MM.1S (cell line): ENCODE data around the gene NHLRC1.

Experiments
- DNase-seq: peaks from one replicate; pipeline ENCODE4 v3.0.0-alpha.2; 2015
- H2AFZ ChIP-seq: fragments of 300-600 bp; sonication (generic); 2 replicates; pipeline ENCODE4 v1.6.0; 2016; ENCODE audit warnings: antibody characterized with exemption, low read length
- H3F3A ChIP-seq: fragments of 300-600 bp; sonication (generic); 2 replicates; pipeline ENCODE4 v1.6.1; 2016; ENCODE audit warnings: mild to moderate bottlenecking, antibody characterized with exemption, low read length, moderate library complexity, mixed read lengths; ENCODE audit not compliant: insufficient read depth
- H3K27ac ChIP-seq: fragments of 300-600 bp; sonication (generic); 2 replicates; pipeline ENCODE4 v1.5.1; 2016; ENCODE audit warnings: mild to moderate bottlenecking, low read length
- H3K27me3 ChIP-seq: fragments of 300-600 bp; sonication (generic); replicated peaks from 2 replicates; pipeline ENCODE4 v1.6.0; 2016; ENCODE audit warnings: low read length; ENCODE audit not compliant: insufficient read depth
- H3K36me3 ChIP-seq: fragments of 300-600 bp; sonication (generic); replicated peaks from 2 replicates; pipeline ENCODE4 v1.6.1; 2016; ENCODE audit warnings: mild to moderate bottlenecking, low read length, mixed read lengths; ENCODE audit not compliant: insufficient read depth
- H3K4me1 ChIP-seq: fragments of 300-600 bp; sonication (generic); 2 replicates; pipeline ENCODE4 v1.6.1; 2016; ENCODE audit warnings: low read length, mixed read lengths
- H3K4me2 ChIP-seq: fragments of 300-600 bp; sonication (generic); 2 replicates; pipeline ENCODE4 v1.6.0; 2016; ENCODE audit warnings: low read depth, low read length
- H3K4me3 ChIP-seq: fragments of 300-600 bp; sonication (generic); 2 replicates; pipeline ENCODE4 v1.5.1; 2016; ENCODE audit warnings: low read length, mixed read lengths
- H3K79me2 ChIP-seq: fragments of 300-600 bp; sonication (generic); 2 replicates; pipeline ENCODE4 v1.6.1; 2016; ENCODE audit warnings: mixed run types, low read length, mixed read lengths
- H3K9ac ChIP-seq: fragments of 300-600 bp; sonication (generic); 2 replicates; pipeline ENCODE4 v1.6.1; 2016; ENCODE audit warnings: low read length, mixed read lengths
- H3K9me2 ChIP-seq: fragments of 300-600 bp; sonication (generic); replicated peaks from 2 replicates; pipeline ENCODE4 v1.6.1; 2016; ENCODE audit warnings: mild to moderate bottlenecking, low read length, mixed read lengths; ENCODE audit not compliant: insufficient read depth
- H3K9me3 ChIP-seq: fragments of 300-600 bp; sonication (generic); replicated peaks from 2 replicates; pipeline ENCODE4 v1.6.1; 2016; ENCODE audit warnings: mild to moderate bottlenecking, low read length, mixed read lengths; ENCODE audit not compliant: insufficient read depth
- H4K20me1 ChIP-seq: fragments of 300-600 bp; sonication (generic); 2 replicates; pipeline ENCODE4 v1.6.1; 2016; ENCODE audit warnings: mild to moderate bottlenecking, low read length, moderate library complexity, mixed read lengths; ENCODE audit not compliant: insufficient read depth
- EZH2 ChIP-seq: fragments of 300-600 bp; sonication (generic); optimal IDR thresholded peaks from 2 replicates; pipeline ENCODE3; 2017; ENCODE audit warnings: low read depth, mild to moderate bottlenecking, antibody characterized with exemption, low read length, mixed read lengths
- EZH2phosphoT487 ChIP-seq: fragments of 300-600 bp; sonication (generic); IDR thresholded peaks from 2 replicates; pipeline ENCODE4 v1.6.1; 2018; ENCODE audit warnings: antibody characterized with exemption, low read length
- TF ChIP-seq, protein P1 (sequence below): fragments of 300-600 bp; sonication (generic); IDR thresholded peaks from 2 replicates; pipeline ENCODE4 v1.5.1; 2016; ENCODE audit warnings: antibody characterized with exemption, low read length, mixed read lengths

NHLRC1 gene

DNA sequence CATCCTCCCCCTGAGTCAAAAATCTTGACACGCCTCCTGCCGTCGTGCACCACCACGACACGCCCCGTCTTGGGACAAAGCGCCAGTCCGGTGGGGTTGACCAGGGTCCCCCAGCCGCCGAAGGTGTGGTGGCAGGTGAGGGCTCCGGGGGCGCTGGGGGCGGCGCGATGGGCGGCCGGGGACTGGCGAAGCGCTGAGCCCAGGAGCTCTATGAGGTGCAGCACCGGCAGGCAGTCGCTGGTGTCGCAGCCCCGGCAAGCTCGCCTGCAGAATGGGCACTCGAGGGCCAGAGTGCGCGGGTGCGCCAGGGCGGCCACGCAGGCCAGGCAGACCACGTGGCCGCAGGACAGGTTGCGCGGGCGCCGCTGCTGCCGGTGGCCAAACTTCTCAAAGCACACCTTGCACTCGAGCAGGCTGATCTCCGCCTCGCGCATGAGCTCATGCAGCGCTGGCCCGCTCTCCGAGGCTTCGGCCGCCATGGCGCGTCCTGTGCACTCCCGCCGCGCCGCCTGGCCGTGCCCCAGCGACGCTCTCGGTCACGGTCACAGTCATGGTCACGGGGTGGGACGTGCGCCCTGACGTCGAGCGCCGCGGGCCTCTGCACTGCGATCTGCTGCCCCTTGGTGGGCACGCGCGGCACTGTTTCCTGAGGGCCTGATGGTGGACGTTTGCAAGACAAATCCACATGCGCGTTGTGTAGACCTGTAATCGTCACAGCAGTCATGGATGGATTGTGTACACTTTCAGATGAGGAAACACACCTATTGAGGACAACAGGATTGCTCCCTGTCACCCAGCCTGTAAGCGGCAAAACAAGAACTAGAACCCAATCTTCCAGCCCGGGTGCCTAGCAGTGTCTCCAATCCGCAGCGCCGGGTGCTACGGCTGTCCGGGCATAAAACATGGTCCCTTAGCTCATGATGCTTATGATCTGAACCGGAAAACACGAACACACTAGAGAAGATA is at the start of gene NHLRC1:
Gene NHLRC1 (minus strand): TSS at position 550 of the 966 bp plus-strand sequence. CDS start 71 bp downstream, at position 479.
- Histone ChIP-seq H3K27me3 (no peaks in the 10 kb centered on the region), H3K27ac (no peak within 1 kb of the TSS), H4K20me1 (no peaks in the 10 kb centered on the region), H3K9ac (no peak within 1 kb of the TSS), H3K79me2 (no peaks in the 10 kb centered on the region), H3K9me2 (no peaks in the 10 kb centered on the region), H3K9me3 (no peaks in the 10 kb centered on the region), H3K4me1 (no peaks in the 10 kb centered on the region), H2AFZ (no peak within 1 kb of the TSS), H3F3A (no peaks in the 10 kb centered on the region), H3K4me3 (no peak within 1 kb of the TSS), H3K36me3 (no peaks in the 10 kb centered on the region), H3K4me2 (no peak within 1 kb of the TSS)
- TF ChIP-seq EZH2phosphoT487 = no peak
- TF ChIP-seq EZH2 = no peak
- TF ChIP-seq, protein P1, sequence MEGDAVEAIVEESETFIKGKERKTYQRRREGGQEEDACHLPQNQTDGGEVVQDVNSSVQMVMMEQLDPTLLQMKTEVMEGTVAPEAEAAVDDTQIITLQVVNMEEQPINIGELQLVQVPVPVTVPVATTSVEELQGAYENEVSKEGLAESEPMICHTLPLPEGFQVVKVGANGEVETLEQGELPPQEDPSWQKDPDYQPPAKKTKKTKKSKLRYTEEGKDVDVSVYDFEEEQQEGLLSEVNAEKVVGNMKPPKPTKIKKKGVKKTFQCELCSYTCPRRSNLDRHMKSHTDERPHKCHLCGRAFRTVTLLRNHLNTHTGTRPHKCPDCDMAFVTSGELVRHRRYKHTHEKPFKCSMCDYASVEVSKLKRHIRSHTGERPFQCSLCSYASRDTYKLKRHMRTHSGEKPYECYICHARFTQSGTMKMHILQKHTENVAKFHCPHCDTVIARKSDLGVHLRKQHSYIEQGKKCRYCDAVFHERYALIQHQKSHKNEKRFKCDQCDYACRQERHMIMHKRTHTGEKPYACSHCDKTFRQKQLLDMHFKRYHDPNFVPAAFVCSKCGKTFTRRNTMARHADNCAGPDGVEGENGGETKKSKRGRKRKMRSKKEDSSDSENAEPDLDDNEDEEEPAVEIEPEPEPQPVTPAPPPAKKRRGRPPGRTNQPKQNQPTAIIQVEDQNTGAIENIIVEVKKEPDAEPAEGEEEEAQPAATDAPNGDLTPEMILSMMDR = no peak
- DNase-seq = no peak

GRCh38 chr6:18171871-18172270 is 49.4 kb upstream of the NHLRC1 start:
- H3K4me2 ChIP-seq = no peak overlapping the region
- DNase-seq = no peak

DNA sequence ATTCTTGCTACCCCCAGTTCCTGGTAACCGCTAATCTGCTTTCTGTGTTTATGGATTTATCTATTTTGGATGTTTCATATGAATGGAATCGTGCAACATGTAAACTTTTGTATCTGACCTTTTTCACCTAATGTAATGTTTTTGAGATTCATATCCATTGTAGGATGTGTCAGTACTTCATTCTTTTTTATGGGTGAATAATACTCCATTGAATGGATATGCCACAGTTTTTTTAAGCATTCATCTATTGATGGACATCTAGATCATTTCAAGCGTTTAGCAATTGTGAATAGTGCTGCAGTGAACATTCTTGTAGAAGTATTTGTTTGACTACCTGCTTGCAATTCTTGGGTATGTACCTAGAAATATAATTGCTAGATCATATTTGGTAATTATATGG is 45.8 kb upstream of the NHLRC1 start:
- Histone ChIP-seq H3F3A (no peaks in the 10 kb centered on the region), H3K27me3 (no peaks in the 10 kb centered on the region), H3K36me3 (no peaks in the 10 kb centered on the region), H3K9me3 (no peaks in the 10 kb centered on the region), H3K4me2 (no peak overlapping the region), H3K9me2 (no peaks in the 10 kb centered on the region), H3K4me3 (no peak overlapping the region), H3K79me2 (no peaks in the 10 kb centered on the region), H3K9ac (no peak overlapping the region), H3K4me1 (no peaks in the 10 kb centered on the region), H3K27ac (no peak overlapping the region), H2AFZ (no peak overlapping the region), H4K20me1 (no peaks in the 10 kb centered on the region)
- DNase-seq = no peak
- TF ChIP-seq, protein P1 = no peak
- TF ChIP-seq EZH2phosphoT487 (no peak), EZH2 (no peak)

More at GRCh38 chr6:18171871-18172270, 49.4 kb upstream of the NHLRC1 start:
- TF ChIP-seq EZH2 = no peak
- TF ChIP-seq, protein P1 = no peak
- TF ChIP-seq EZH2phosphoT487 = no peak
- Histone ChIP-seq H2AFZ (no peak overlapping the region), H3K79me2 (no peaks in the 10 kb centered on the region), H4K20me1 (no peaks in the 10 kb centered on the region), H3K9ac (no peak overlapping the region), H3K4me3 (no peak overlapping the region), H3F3A (no peaks in the 10 kb centered on the region), H3K27ac (no peak overlapping the region), H3K27me3 (no peaks in the 10 kb centered on the region), H3K36me3 (no peaks in the 10 kb centered on the region), H3K9me2 (no peaks in the 10 kb centered on the region), H3K4me1 (no peaks in the 10 kb centered on the region), H3K9me3 (no peaks in the 10 kb centered on the region)
